Measurements from ENCODE around the gene SEC23IP.

SEC23IP gene

GRCh38 chr10:119942973-119943372 is 50.4 kb downstream of the SEC23IP start:
- no peak for DNase-seq

- DNase-seq, result no peak
Measured at GRCh38 chr10:119945805-119946204, 53.3 kb downstream of the SEC23IP start.

GRCh38 chr10:119947300-119947699 is 54.8 kb downstream of the SEC23IP start:
- DNase-seq, result no peak

GRCh38 chr10:119957451-119957850 is 64.9 kb downstream of the SEC23IP start:
- DNase-seq, result no peak

GRCh38 chr10:119962837-119963236 is 70.3 kb downstream of the SEC23IP start:
- no peak for DNase-seq

GRCh38 chr10:119967066-119967465 is 74.5 kb downstream of the SEC23IP start:
- no peak for DNase-seq

- DNase-seq, result no peak
Measured at GRCh38 chr10:119969609-119970008, 77.1 kb downstream of the SEC23IP start.

- DNase-seq, result no peak
Measured at GRCh38 chr10:119970107-119970506, 77.6 kb downstream of the SEC23IP start.

- DNase-seq, result no peak
Measured at GRCh38 chr10:119970963-119971362, 78.4 kb downstream of the SEC23IP start.

- no peak for DNase-seq
Measured at GRCh38 chr10:119973281-119973680, 80.8 kb downstream of the SEC23IP start.

GRCh38 chr10:119976421-119976820 is 83.9 kb downstream of the SEC23IP start:
- DNase-seq, result no peak

GRCh38 chr10:119980956-119981750 is 88.6 kb downstream of the SEC23IP start:
- no peak for DNase-seq

GRCh38 chr10:119981826-119982225 is 89.3 kb downstream of the SEC23IP start:
- no peak for DNase-seq

GRCh38 chr10:119988333-119988732 is 95.8 kb downstream of the SEC23IP start:
- DNase-seq, result no peak

GRCh38 chr10:119989966-119990365 is 97.4 kb downstream of the SEC23IP start:
- no peak for DNase-seq

GRCh38 chr10:119991066-119991465 is 98.5 kb downstream of the SEC23IP start:
- DNase-seq, result no peak

GRCh38 chr10:119991816-119992215 is 99.3 kb downstream of the SEC23IP start:
- DNase-seq, result no peak

Measured in activated CD4-positive, alpha-beta T cell treated with anti-CD3 and anti-CD28 coated beads, Interleukin-10, Interleukin-2, amounts not matched to agents 100 ng/mL and 50 ng/mL, durations not matched to agents 16 hours and 8 hours (primary cell).